C4-2B (cell line): ENCODE measurements around the gene KHDRBS1.

Source experiments
- ZFX ChIP-seq: fragments of 450-650 bp; IDR thresholded peaks from 2 replicates; pipeline ENCODE4 v1.6.1; 2017
- TF ChIP-seq, protein P1 (sequence below): fragments of 450-650 bp; conservative IDR thresholded peaks from 2 replicates; pipeline ENCODE4 v1.5.1; 2017; ENCODE audit warnings: mild to moderate bottlenecking

DNA sequence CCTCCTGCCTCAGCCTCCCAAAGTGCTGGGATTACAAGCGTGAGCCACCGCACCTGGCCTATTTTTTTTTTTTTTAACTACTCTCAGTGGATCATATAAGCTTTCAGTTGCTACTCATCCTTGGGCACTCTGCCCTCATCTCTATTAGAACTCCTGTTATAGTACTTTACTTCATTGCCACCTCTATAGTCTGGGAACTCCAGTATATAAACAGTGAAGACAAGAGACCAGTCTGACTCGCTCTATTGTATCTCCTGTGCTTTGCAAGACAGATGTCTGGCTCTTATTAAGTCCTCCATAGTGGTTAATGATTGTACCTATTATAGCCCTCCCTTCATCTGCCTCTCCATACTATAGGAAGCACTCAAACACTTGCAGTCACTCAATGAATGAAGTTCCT is 15.1 kb downstream of the KHDRBS1 start:
- TF ChIP-seq, protein P1, sequence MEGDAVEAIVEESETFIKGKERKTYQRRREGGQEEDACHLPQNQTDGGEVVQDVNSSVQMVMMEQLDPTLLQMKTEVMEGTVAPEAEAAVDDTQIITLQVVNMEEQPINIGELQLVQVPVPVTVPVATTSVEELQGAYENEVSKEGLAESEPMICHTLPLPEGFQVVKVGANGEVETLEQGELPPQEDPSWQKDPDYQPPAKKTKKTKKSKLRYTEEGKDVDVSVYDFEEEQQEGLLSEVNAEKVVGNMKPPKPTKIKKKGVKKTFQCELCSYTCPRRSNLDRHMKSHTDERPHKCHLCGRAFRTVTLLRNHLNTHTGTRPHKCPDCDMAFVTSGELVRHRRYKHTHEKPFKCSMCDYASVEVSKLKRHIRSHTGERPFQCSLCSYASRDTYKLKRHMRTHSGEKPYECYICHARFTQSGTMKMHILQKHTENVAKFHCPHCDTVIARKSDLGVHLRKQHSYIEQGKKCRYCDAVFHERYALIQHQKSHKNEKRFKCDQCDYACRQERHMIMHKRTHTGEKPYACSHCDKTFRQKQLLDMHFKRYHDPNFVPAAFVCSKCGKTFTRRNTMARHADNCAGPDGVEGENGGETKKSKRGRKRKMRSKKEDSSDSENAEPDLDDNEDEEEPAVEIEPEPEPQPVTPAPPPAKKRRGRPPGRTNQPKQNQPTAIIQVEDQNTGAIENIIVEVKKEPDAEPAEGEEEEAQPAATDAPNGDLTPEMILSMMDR, result no peak
- TF ChIP-seq ZFX, result no peak
